Tibial artery (tissue), 4 donors: ENCODE data around the gene HOXB4.

Experiments used
- DNase-seq, 2 donors: peaks; one replicate each; pipeline ENCODE4 v3.0.0-alpha.2; 2019
- H3K27ac ChIP-seq, 2 donors: fragments of 200-600 bp; sonication (generic) in 1 of 2; 1 replicate in 1 of 2; 2 replicates in 1 of 2; pipeline ENCODE4 v1.5.1; 2018 to 2019; ENCODE audit warnings: mild to moderate bottlenecking in 1 of 2
- H3K27me3 ChIP-seq, 2 donors: fragments of 200-600 bp; sonication (generic) in 1 of 2; one replicate each; pipeline versions ENCODE4 v1.5.1 to v1.6.0; 2016 to 2019
- H3K36me3 ChIP-seq, 3 donors: fragments of 200-600 bp; sonication (generic) in 2 of 3; one replicate each; pipeline ENCODE4 v1.5.1; 2016 to 2019; ENCODE audit warnings: mild to moderate bottlenecking in 2 of 3
- H3K4me1 ChIP-seq, 4 donors: fragments of 200-600 bp; sonication (generic) in 2 of 4; 1 replicate in 3 of 4; 2 replicates in 1 of 4; pipeline ENCODE4 v1.5.1; 2016 to 2019
- H3K4me3 ChIP-seq, 2 donors: fragments of 200-600 bp; sonication (generic) in 1 of 2; 1 replicate in 1 of 2; 2 replicates in 1 of 2; pipeline ENCODE4 v1.5.1; 2018 to 2019; ENCODE audit warnings: mild to moderate bottlenecking in 2 of 2
- H3K9me3 ChIP-seq, 3 donors: fragments of 200-600 bp; sonication (generic) in 1 of 3; one replicate each; pipeline ENCODE4 v1.5.1; 2016 to 2019
- intact Hi-C: fragments of 100-400 bp; cut with DNase I; formaldehyde crosslinking; loops from one replicate; pipeline ENCODE4 v1.15.0; 2023; ENCODE audit warnings: low total_unique reads
- TF ChIP-seq, protein P1 (sequence below), 2 experiments: fragments of 200-600 bp in 1 of 2; fragments of 450-650 bp in 1 of 2; IDR thresholded peaks; one replicate each; pipeline ENCODE4 v1.5.1; 2017 to 2019; ENCODE audit warnings: antibody characterized with exemption in 2 of 2, mild to moderate bottlenecking in 1 of 2, moderate library complexity in 1 of 2

HOXB4 gene

GRCh38 chr17:48596735-48597527, 18.8 kb upstream of the HOXB4 start:
- no peak for DNase-seq
- Histone ChIP-seq H3K9me3 (no peaks in the 10 kb centered on the region), H3K36me3 (no peaks in the 10 kb centered on the region), H3K4me3 (peak overlapping the region; percentile 39 to 50), H3K27me3 (peaks cover 0 to 97% of the 10 kb centered on the region in 2 donors), H3K4me1 (peaks cover 0 to 40% (median 25%) of the 10 kb centered on the region in 4 donors), H3K27ac (no peak overlapping the region)
- TF ChIP-seq, protein P1, sequence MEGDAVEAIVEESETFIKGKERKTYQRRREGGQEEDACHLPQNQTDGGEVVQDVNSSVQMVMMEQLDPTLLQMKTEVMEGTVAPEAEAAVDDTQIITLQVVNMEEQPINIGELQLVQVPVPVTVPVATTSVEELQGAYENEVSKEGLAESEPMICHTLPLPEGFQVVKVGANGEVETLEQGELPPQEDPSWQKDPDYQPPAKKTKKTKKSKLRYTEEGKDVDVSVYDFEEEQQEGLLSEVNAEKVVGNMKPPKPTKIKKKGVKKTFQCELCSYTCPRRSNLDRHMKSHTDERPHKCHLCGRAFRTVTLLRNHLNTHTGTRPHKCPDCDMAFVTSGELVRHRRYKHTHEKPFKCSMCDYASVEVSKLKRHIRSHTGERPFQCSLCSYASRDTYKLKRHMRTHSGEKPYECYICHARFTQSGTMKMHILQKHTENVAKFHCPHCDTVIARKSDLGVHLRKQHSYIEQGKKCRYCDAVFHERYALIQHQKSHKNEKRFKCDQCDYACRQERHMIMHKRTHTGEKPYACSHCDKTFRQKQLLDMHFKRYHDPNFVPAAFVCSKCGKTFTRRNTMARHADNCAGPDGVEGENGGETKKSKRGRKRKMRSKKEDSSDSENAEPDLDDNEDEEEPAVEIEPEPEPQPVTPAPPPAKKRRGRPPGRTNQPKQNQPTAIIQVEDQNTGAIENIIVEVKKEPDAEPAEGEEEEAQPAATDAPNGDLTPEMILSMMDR (IDR thresholded peaks at IDR 0.05) = no peak
- intact Hi-C loops = no loop called here

- H3K4me1 ChIP-seq = peaks cover 0 to 40% (median 25%) of the 10 kb centered on the region in 4 donors
- TF ChIP-seq, protein P1 (IDR thresholded peaks at IDR 0.05) = no peak
- peak overlapping the region in 1 of 2 donors; percentile 50 for H3K4me3 ChIP-seq
- no peak for DNase-seq
- no peak overlapping the region for H3K27ac ChIP-seq
- intact Hi-C loops = no loop called here
- no peaks in the 10 kb centered on the region for H3K9me3 ChIP-seq
- H3K27me3 ChIP-seq = peaks cover 0 to 97% of the 10 kb centered on the region in 2 donors
- no peaks in the 10 kb centered on the region for H3K36me3 ChIP-seq
Observed at GRCh38 chr17:48596000-48596734, 18.0 kb upstream of the HOXB4 start.

- H3K4me3 ChIP-seq = no peak overlapping the region
- no peak overlapping the region for H3K27ac ChIP-seq
- no peaks in the 10 kb centered on the region for H3K9me3 ChIP-seq
- intact Hi-C loops = no loop called here
- H3K36me3 ChIP-seq = no peaks in the 10 kb centered on the region
- DNase-seq = no peak
- H3K4me1 ChIP-seq = peaks cover 0 to 40% (median 25%) of the 10 kb centered on the region in 4 donors
- TF ChIP-seq, protein P1 (IDR thresholded peaks at IDR 0.05) = no peak
- H3K27me3 ChIP-seq = peaks cover 0 to 97% of the 10 kb centered on the region in 2 donors
Observed at GRCh38 chr17:48595278-48595999, 17.3 kb upstream of the HOXB4 start.

DNA sequence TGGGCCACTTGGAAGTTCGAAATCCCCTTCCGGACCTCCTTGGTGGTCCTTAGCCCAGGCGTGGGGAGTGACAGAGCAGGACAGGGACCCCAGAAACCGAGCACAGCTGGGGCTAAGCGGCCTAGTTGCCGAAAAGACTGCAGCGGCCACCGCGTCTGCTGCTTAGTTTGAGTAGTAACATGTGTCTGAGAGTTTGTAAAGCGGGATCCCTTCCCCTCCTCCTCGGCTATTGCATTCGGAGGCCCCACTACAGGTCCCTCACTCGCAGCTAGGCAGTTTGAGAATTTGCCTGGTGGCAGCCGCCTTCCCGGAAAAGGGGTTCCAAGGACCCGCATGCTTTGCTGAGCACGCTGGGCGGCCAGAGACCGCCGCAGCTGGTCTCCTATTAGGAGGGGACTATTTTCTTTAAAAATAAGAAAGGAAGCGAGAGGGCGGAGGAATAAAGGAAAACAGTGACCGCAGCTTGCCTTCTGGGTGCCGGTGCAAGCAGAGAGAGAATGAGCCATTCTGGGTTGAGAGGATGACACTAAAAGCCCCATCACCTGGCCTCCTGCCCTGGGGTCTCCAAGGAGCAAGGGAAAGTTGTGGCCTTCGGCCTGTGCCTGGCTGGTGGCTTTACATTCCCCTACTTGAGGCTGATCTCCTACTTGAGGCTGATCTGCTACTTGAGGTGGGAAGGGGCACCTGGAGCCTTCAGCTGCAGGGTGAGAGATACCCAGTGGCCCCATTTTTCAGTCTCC, 16.6 kb upstream of the HOXB4 start:
- DNase-seq = no peak
- Histone ChIP-seq H3K36me3 (no peaks in the 10 kb centered on the region), H3K9me3 (no peaks in the 10 kb centered on the region), H3K4me1 (peaks cover 0 to 40% (median 25%) of the 10 kb centered on the region in 4 donors), H3K4me3 (no peak overlapping the region), H3K27ac (no peak overlapping the region), H3K27me3 (peaks cover 0 to 97% of the 10 kb centered on the region in 2 donors)
- intact Hi-C loops = no loop called here
- TF ChIP-seq, protein P1 (IDR thresholded peaks at IDR 0.05) = no peak
